ENCODE measurements around the gene HLA-DPA1.
"Not testable (repeated sequence)": the region's sequence is repeated elsewhere in the genome, so short reads cannot be mapped to it uniquely, and the experiment has no call there.

The HLA-DPA1 gene

DNA sequence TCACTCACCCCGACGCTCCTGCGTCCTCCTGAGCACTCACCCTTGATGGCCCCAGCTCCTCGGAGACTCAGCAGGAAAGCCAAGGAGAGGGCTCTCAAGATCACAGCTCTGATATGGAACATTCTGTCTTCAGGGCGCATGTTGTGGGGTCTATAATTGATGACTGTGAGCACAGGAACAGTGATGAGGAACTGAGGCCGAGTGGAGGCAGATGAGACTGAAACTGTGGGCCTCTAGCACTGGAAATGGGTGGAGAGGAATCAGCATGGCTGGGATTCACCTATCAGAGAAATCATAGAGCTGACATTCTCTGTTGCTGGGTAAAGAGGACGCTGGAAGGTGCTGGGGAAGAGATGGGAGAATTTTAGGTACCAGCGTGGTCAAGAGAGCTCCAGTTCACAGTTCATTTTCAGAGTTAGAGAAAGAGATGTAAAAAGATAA, at the start of gene HLA-DPA1:
Gene HLA-DPA1, minus strand, starts transcription at position 219 of the 441 bp plus-strand sequence.
- peak; percentile 90 for DNase-seq (ENCODE audit: low spot score)

DNA sequence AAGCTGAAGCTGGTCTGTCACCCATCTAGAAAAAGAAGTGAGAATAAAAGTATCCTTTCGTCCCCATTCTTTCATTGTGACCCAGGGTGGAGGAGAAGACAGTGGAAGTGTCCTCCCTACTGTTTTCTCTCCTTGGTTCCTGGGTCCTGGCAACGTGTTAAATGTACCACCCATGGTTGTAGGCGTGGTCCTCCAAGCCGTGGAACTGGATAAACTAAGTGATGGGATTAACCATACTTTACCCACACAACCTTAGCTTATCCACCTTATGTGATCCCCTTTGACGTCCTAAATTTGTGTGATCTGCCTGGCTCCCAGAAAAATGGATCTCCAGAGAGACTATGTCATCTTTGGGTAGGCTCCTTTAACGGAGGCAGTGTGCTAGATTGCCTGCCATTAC, 49.7 kb upstream of the HLA-DPA1 start:
- DNase-seq (ENCODE audit: low spot score), result no peak

DNA sequence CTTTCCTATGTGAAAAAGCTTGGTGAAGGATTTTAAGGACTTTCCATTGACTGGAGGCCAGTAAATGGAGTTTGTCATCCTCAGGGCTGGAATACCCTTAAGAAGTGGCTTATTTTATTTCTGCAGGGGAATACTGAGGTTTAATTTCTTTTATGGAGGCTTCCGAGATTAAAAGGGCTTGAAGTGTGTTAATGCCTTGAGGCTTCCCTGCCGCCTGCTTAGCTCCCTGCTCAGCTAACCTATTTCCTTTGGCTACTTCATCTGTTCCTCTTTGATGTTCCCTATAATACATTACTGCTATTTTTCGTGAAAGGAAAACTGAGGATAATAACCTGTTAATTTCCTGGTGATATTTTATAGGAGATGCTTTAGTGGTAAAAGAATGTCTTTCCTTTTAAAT, 46.6 kb upstream of the HLA-DPA1 start:
- DNase-seq (ENCODE audit: low spot score), result no peak

DNA sequence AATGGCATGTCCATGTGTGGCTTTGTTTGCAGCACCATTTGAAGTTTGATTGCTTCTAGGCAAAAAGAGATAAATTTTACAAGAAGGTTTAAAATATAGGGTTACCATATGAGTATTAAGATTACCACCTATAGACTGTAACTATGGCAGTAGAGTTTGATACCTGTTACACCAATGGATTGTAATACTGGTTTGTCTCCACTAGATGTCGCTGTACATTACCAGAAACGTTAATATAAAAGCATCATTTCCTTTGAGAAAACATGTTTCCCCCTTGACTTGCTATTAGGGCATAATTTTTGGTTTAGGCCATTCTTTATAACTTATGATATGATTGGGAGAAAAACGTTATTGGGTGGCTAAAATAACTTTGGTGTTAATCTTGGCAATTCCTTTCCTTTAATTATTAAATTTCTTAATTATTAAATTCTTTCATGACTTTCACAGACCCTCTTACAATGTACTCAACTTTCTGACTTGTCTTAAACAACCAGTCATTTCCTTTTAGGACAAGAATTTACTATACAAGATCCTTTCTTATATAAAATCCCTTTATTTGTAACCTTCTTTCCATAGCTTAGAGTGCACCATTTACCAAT, 45.2 kb upstream of the HLA-DPA1 start:
- DNase-seq (ENCODE audit: low spot score), result peak; percentile 84

DNA sequence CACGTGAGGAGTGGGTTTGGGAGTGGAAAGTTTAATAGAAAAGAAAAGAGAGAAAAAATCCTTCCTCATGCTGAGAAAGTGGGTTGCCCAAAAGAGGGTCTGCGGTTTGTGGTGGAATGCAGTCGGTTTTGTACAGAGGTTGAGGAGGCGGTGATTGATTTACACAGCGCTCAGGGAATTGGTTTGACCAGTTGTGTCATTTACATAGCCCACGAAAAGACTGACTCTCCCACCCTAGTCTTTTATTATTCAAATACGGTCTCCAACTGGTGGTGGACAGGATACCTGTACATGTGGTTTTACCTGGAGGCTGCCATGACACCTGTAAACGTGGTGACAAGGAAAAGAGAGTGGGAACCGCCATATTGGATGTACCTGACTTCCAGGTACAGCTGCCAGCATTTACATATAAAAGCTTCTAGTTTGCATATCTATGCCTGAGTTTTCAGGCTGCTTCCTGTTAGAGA, 44.4 kb upstream of the HLA-DPA1 start:
- no peak for DNase-seq (ENCODE audit: low spot score)

DNA sequence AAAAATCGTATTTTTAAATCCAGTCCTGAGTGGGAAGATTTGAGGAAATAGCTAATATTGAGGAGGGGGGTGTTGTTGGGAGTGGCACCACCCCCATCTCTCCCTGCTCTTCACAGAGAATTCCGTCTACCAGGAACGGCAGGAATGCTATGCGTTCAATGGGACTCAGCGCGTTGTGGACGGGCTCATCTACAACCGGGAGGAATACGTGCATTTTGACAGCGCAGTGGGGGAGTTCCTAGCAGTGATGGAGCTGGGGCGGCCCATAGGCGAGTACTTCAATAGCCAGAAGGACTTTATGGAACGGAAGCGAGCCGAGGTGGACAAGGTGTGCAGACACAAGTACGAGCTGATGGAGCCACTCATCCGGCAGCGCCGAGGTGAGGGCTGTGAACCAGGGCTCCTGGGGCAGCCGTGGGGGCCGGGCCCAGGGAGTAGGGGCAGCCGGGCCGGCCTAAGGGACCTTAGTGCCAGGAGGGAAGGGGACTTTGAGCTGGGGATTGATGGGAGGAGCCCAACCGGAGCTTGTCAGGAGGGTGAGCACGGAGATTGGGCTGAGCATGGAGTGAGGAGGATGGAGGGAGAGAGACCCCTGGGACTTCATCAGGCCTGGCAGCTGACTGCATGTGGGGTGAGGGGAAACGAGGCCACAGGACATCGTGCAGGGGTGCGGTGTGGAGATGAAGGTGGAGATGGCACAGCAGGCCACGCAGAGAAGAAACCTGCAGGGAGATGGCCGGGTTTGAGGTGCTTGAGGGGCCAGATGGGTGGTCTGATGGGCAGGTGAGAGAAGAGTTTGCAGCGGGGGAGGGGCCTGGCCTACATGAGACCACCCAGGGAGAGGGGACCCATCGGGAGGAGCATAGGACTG, 43.6 kb upstream of the HLA-DPA1 start:
- DNase-seq (ENCODE audit: low spot score), result peak; percentile 71

DNA sequence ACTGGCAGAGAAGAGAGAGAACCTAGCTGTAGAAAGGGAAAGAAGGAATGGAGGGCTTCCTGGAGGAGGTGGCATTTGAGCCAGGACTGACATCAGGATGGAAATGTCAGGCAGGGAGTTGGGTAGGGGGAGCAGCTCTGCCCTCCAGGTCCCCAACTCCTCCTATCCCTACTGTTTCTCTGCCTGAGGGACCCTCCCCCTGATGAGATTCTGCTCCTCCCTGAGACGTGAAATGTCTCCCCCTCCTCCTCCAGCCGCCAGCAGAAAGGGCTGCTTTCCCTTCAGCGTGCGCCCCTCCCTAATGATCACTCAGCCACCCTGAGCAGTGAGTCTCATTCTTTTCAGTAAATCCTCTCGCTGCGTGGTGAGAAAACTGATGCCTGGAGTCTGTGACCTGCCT, 43.0 kb upstream of the HLA-DPA1 start:
- DNase-seq (ENCODE audit: low spot score), result no peak

DNA sequence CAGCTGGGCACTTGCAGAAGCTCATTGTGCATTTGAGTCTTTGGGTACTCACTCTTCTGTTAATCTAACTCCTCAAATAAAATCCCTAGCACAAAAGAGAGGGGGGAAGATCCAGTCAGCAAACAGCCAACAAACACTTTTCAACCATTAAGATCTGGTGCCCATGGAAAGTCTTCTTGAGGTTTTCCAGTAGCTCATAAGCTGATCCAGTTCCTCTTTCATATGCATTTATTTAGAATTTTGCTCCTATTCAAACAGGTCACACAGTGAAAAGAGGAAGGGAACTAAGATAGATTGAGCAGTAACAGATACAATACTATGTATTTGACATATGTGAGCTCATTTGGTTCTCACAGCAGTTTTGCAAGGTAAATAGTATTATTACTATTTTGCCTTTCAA, 41.0 kb upstream of the HLA-DPA1 start:
- DNase-seq (ENCODE audit: low spot score), result no peak

DNA sequence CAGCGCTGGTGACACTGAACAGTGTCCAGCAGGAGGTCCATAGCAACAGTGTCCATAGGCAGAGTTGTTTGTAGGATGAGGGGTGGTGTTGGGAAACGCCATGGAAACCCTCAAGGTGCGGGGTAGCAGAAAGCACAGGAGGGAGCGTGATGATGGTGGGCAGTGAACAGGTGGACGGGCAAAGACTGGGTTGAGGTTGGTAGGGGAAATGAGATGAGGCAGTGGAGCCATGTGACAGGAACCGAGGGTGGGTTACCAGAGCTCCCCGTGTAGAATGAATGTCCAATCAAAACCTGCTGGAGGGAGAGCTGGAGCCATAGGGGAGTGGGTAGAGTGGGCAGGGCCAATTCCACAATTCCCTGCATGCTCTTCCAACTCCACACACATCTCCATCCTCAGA, 40.3 kb upstream of the HLA-DPA1 start:
- no peak for DNase-seq (ENCODE audit: low spot score)

DNA sequence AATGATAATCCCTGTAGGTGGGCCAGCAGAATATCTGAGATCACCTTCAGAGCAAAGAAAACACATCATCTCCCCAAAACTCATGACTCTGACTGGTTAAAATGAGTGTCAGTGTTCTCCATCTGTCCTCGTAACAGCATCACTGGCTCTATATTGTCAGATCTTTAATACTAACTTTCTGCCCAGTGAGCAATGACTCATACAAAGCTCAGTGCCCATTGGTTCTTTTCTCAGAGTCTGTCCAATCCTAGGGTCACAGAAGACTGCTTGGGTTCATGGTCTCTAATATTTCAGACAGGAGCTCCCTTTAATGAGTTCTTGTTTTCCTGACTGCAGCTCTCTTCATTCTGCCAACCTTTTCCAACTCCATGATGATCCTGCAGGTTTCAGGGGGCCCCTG, 38.7 kb upstream of the HLA-DPA1 start:
- peak; percentile 95 for DNase-seq (ENCODE audit: low spot score)

DNA sequence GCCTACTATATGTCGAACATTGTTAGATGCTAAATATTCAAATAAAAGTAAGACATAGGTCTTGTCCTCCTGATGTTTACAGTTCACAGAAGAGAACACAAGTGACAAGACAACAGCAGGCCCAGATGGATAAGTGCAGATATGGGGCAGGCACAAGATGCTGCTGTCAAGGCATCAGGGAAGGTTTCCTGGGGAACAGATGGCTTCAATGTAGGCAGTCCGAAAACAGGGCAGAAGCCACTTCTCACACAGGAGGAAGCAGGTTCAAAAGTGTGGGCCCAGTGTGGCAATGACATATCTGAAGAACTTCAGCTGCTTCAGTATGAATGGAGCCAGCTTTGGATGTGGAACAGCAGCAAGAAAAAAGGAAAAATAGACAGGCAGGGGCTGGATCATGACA, 34.9 kb upstream of the HLA-DPA1 start:
- DNase-seq (ENCODE audit: low spot score), result peak; percentile 86

DNA sequence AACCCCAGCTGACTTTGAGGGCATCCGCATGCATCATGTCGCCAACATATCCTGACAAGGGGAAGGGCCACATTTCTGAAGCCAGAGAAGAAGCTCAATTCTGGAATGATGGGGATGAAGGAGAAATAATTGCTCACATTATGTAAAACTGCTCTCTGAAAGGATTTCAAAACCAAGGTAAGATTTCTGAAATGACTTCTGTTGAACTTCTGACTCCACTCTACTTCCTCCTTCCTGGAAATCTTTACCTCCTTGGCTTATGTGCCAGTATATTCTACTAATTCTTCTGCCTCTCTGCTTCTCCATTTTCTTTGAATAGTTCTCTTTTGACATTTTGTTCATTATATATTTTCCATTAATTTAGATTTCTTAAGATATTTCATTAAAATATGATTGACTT, 34.2 kb upstream of the HLA-DPA1 start:
- no peak for DNase-seq (ENCODE audit: low spot score)

DNA sequence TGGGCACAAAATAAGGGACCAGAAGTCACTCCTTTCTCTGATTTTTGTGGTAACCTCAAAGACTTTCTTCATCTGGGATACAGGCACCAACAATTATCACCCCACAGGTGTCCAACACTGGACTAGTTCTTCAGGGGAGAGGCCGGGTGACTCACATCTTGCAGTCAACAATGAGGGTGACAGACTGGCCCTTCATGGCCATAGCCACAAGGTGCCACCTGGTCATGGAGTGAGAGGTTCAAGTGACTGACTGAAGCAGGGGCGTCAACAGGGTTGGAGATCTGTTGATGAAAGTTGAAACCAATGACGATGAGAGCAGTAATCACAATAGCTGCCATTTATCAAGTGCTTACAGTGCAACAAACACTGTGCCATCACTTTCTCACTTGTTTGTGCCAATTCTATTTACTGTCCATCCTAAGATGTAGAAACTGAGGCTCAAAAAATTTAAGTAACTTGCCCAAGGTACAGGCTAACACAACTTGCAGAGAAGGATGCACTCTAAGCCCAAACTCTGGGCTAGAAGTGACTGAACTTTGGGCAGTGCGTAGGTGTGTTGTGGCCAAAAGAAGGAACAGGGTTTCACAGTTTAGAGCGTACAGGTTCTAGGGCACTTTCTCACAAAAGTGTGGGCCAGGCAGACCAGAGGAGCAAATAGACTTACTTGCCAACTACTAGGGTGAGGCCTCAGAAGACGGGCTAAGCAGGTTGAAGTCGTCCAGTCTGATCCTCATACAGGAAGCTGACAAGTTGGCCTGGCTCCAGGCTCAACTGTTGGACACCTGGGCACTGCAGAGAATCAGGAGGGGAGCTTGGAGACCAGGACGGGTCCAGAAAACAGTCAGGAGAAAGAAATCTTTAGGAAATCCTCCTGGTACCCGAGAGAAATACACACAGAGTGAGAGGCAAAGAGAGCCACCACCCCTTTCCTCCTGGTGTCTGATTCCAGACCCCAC, 32.7 kb upstream of the HLA-DPA1 start:
- DNase-seq (ENCODE audit: low spot score), result peak; percentile 55

DNA sequence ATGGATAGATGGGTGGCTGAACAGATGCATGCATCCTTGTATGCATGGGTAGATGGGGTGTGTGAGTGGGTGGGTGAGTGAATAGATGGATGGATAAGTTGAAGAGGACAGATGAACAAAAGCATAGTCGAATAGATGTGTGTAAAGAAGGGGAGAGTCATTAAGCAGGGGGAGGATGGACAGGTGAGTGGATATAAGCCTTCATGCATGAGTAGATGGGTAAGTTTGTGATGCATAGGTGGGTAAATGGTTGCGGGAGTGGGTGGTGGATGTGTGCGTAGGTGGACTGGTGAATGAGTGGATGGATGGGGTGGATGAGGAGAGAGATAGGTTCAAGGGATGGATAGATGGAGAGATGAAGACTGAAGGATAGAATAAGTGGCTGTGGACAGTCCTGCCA, 31.9 kb upstream of the HLA-DPA1 start:
- no peak for DNase-seq (ENCODE audit: low spot score)

DNA sequence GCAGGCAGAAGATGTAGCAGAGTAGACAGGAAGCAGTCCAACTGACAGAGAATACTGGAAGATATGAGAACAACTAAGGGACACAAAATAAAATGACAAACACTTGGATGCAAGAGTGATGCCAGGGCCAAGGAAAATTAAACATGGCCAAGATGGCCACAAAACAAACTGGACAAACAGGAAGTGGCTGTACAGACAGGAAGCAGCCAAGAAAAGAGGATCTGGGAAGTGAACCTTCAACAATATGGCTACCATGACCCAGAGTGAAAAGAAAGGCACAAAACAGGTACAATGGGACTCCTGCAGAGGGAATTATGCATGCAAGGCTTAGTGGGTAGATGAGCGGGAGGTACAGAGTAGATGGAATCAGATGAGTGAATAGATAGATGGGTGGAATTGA, 31.4 kb upstream of the HLA-DPA1 start:
- DNase-seq (ENCODE audit: low spot score), result no peak

DNA sequence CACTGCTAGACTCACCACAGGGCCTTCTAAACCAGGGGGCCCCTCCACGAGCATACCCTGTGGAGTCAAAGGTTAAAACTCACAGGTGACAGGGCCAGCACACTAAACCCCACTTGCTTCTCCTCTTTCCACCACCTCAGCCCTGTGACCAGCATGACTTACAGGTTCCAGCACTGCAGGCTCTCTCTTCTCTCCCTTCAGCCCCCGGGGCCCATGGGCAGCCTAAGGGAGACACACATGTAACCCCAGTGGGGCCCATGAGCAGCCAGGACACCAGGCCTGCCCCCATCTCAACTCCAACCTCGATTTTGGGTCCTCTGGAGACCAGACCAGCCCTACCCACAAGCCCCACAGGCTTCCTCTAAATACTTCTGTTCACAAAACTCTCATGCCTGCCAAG, 30.3 kb upstream of the HLA-DPA1 start:
- no peak for DNase-seq (ENCODE audit: low spot score)

DNA sequence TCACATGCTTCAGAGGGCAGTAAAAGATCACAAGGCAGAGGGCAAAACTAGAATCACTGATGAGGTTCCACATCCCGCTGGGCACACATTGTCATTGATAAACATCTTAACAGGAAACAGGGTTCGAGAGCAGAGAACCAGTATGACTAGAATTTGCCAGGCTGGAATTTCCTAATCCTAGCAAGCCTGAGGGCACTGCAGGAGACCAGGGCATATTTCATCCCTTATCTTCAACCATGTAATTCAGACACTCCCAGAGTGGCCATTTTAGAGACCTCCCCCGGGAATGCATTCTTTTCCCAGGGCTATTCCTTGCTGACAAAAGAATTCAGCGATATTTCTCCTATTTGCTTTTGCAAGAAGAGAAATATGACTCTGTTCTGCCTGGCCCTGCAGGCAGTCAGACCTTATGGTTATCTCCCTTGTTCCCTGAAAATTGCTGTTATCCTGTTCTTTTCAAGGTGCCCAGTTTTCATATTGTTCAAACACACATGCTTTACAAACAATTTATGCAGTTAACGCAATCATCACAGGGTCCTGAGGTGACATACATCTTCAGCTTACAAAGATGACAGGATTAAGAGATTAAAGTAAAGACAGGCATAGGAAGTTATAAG, 27.8 kb upstream of the HLA-DPA1 start:
- not testable (repeated sequence) for DNase-seq (ENCODE audit: low spot score)

DNA sequence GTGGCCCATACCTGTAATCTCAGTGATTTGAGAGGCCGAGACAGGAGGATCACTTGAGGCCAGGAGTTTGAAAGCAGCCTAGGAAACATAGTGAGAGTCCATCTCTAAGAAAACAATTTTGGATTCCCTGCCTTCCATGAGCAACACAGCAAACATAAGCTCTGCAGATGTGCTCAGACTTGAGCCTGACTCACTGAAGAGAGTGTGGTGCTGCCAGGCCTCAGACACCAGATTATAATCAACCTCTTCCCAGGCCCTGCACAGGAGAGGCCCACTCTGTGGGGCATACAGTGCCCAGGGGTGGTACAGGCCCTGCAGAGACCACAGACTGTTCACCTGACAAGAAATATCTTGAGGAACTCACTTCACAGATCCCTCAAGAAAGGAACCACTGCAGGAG, 22.2 kb upstream of the HLA-DPA1 start:
- DNase-seq (ENCODE audit: low spot score), result no peak

DNA sequence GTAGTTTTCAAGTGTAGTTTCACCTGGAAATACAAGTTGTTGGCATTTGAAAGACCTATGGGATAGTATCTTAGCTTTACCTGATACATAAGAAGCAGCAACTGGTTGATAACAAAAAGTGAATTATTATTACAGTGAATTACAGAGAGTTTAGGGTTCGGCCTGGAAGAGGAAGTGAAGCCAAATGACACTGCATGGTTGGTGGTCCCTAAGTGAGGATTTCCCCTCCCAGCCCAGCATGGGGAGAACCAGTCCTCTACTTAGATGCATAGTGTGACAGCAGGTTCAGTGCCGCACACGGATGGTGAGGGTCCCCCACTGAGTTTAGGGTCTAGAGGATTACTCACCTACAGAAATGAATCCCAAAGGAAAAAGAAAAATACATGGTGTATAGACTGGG, 20.4 kb upstream of the HLA-DPA1 start:
- no peak for DNase-seq (ENCODE audit: low spot score)

DNA sequence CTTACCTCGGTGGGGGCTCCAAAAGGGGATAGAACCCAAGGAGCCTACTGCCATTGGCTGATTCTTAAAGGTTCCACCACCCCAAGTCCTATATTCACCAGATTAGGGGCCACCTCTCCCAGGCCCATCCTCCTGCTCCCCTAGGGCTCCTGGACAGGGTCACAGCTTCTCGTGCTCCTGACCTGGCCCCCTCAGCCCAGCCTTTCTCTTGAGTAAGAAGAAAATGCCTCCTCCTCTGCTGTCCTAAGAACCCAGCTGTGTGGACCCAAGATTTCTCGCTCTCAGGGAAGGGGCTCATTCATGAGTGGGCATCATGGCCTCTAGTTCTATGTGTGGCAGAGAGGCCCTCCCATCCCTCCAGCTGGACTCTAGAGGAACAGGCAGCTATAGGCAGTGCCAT, 18.9 kb upstream of the HLA-DPA1 start:
- no peak for DNase-seq (ENCODE audit: low spot score)

DNA sequence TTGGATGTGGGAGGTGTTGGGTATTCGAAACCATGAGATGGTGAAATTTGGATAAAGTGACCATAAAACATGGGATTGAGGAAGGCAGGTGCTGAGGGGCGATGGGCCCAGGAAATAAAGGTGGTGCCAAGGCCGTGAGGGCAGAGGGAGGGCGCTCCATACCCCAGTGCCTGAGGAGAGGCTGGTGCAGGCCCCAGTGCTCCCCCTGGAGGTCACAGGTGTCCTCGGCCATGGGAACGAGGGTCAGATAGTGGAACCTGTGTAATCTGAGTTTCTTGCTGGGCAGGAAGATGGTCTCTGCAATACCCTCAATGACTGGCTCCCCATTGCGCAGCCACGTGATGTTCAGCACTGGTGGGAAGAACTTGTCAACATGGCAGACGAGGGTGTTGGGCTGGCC, 18.5 kb upstream of the HLA-DPA1 start:
- DNase-seq (ENCODE audit: low spot score), result no peak
